Activated T-helper 2 cell treated with anti-CD3 and anti-CD28 coated beads, Interferon-gamma antibody, Interleukin-2, Interleukin-4, amounts not matched to agents 10 μg/mL and 5 μg/mL and 100 μg/mL, durations not matched to agents 14 hours and 24 hours and 36 hours (primary cell): ENCODE results near the gene SLC2A6. TPM values are rescaled to one million over a fixed set of nuclear protein-coding genes. Genes with fewer than 3 reads are reported as not detected.

ENCODE experiments used
- DNase-seq: peaks from one replicate; pipeline ENCODE4 v3.0.0; 2021; ENCODE audit warnings: low spot score
- H3K27ac Mint-ChIP-seq: one replicate; pipeline ENCODE4 v1.8.0; 2021; ENCODE audit warnings: mixed read lengths
- H3K27me3 Mint-ChIP-seq: one replicate; pipeline ENCODE4 v1.8.0; 2021; ENCODE audit warnings: low read depth, mixed read lengths
- H3K36me3 Mint-ChIP-seq: one replicate; pipeline ENCODE4 v1.8.0; 2021; ENCODE audit warnings: low read depth, mixed read lengths
- H3K4me1 Mint-ChIP-seq: one replicate; pipeline ENCODE4 v1.8.0; 2021; ENCODE audit warnings: low read depth, mixed read lengths
- H3K4me3 Mint-ChIP-seq: one replicate; pipeline ENCODE4 v1.8.0; 2021; ENCODE audit warnings: low read depth, mild to moderate bottlenecking, moderate library complexity, mixed read lengths
- H3K9me3 Mint-ChIP-seq: one replicate; pipeline ENCODE4 v1.8.0; 2021; ENCODE audit warnings: mixed read lengths
- intact Hi-C: fragments of 100-400 bp; cut with micrococcal nuclease; formaldehyde crosslinking; loops from one replicate; pipeline ENCODE4 v1.15.1; 2023
- total RNA-seq: library from RNA; stranded (reverse); gene quantifications from 2 replicates; pipeline ENCODE4 v1.2.3, GENCODE V29; 2022

SLC2A6 gene
- total RNA-seq, 1 donor from 2014 or later, result 6.1 TPM

- intact Hi-C loops, result loop anchor here (5.0 kb wide), 1 partner anchor 103 kb away; no protein-coding TSS in a partner anchor
- no peaks in the 10 kb centered on the region for H3K36me3 Mint-ChIP-seq
- H3K27ac Mint-ChIP-seq, result no peak overlapping the region
- peaks cover 2% of the 10 kb centered on the region for H3K27me3 Mint-ChIP-seq
- DNase-seq, result no peak
- H3K4me1 Mint-ChIP-seq, result peaks cover 11% of the 10 kb centered on the region
- H3K9me3 Mint-ChIP-seq, result no peaks in the 10 kb centered on the region
- no peak overlapping the region for H3K4me3 Mint-ChIP-seq
These were observed 3.4 kb downstream of the SLC2A6 start for GRCh38 chr9:133475292-133476012.

GRCh38 chr9:133474853-133475252 lies 4.0 kb downstream of the SLC2A6 start:
- H3K27ac Mint-ChIP-seq, result no peak overlapping the region
- H3K4me1 Mint-ChIP-seq, result peaks cover 10% of the 10 kb centered on the region
- no peaks in the 10 kb centered on the region for H3K36me3 Mint-ChIP-seq
- H3K9me3 Mint-ChIP-seq, result no peaks in the 10 kb centered on the region
- no peak overlapping the region for H3K4me3 Mint-ChIP-seq
- intact Hi-C loops, result loop anchor here (5.0 kb wide), 1 partner anchor 103 kb away; no protein-coding TSS in a partner anchor
- DNase-seq, result no peak
- peaks cover under 1% of the 10 kb centered on the region for H3K27me3 Mint-ChIP-seq

GRCh38 chr9:133474215-133474614 lies 4.7 kb downstream of the SLC2A6 start:
- Mint-ChIP-seq H3K4me3 (no peak overlapping the region), H3K36me3 (no peaks in the 10 kb centered on the region), H3K4me1 (peaks cover 5% of the 10 kb centered on the region), H3K27ac (no peak overlapping the region), H3K9me3 (no peaks in the 10 kb centered on the region), H3K27me3 (no peaks in the 10 kb centered on the region)
- intact Hi-C loops, result no loop called here
- DNase-seq, result no peak

GRCh38 chr9:133473743-133474142 lies 5.2 kb downstream of the SLC2A6 start:
- Mint-ChIP-seq H3K27me3 (no peaks in the 10 kb centered on the region), H3K4me1 (peaks cover 5% of the 10 kb centered on the region), H3K4me3 (no peak overlapping the region), H3K36me3 (no peaks in the 10 kb centered on the region), H3K9me3 (no peaks in the 10 kb centered on the region), H3K27ac (no peak overlapping the region)
- DNase-seq, result no peak
- intact Hi-C loops, result no loop called here

- Mint-ChIP-seq H3K27me3 (no peaks in the 10 kb centered on the region), H3K4me1 (peaks cover 5% of the 10 kb centered on the region), H3K4me3 (no peak overlapping the region), H3K36me3 (no peaks in the 10 kb centered on the region), H3K9me3 (no peaks in the 10 kb centered on the region), H3K27ac (no peak overlapping the region)
- intact Hi-C loops, result no loop called here
- DNase-seq, result no peak
These were observed 6.0 kb downstream of the SLC2A6 start for GRCh38 chr9:133472753-133473378.

- H3K9me3 Mint-ChIP-seq, result no peaks in the 10 kb centered on the region
- intact Hi-C loops, result no loop called here
- H3K27ac Mint-ChIP-seq, result no peak overlapping the region
- H3K27me3 Mint-ChIP-seq, result no peaks in the 10 kb centered on the region
- no peak for DNase-seq
- no peaks in the 10 kb centered on the region for H3K36me3 Mint-ChIP-seq
- peaks cover 5% of the 10 kb centered on the region for H3K4me1 Mint-ChIP-seq
- H3K4me3 Mint-ChIP-seq, result no peak overlapping the region
These were observed 6.6 kb downstream of the SLC2A6 start for GRCh38 chr9:133472277-133472645.

GRCh38 chr9:133471551-133472276 lies 7.2 kb downstream of the SLC2A6 start:
- H3K4me1 Mint-ChIP-seq, result peaks cover 5% of the 10 kb centered on the region

GRCh38 chr9:133470988-133471387 lies 7.9 kb downstream of the SLC2A6 start:
- intact Hi-C loops, result no loop called here
- Mint-ChIP-seq H3K4me1 (peaks cover 3% of the 10 kb centered on the region), H3K36me3 (no peaks in the 10 kb centered on the region), H3K4me3 (no peak overlapping the region), H3K27ac (no peak overlapping the region), H3K27me3 (no peaks in the 10 kb centered on the region), H3K9me3 (no peaks in the 10 kb centered on the region)
- DNase-seq, result no peak

More at GRCh38 chr9:133471551-133472276, 7.2 kb downstream of the SLC2A6 start:
- intact Hi-C loops, result no loop called here
- no peaks in the 10 kb centered on the region for H3K36me3 Mint-ChIP-seq
- no peak overlapping the region for H3K27ac Mint-ChIP-seq
- H3K27me3 Mint-ChIP-seq, result no peaks in the 10 kb centered on the region
- no peak for DNase-seq
- no peaks in the 10 kb centered on the region for H3K9me3 Mint-ChIP-seq
- H3K4me3 Mint-ChIP-seq, result no peak overlapping the region

- peaks cover 1% of the 10 kb centered on the region for H3K27me3 Mint-ChIP-seq
- H3K4me1 Mint-ChIP-seq, result peaks cover 3% of the 10 kb centered on the region
- DNase-seq, result no peak
- intact Hi-C loops, result no loop called here
- no peaks in the 10 kb centered on the region for H3K9me3 Mint-ChIP-seq
- H3K36me3 Mint-ChIP-seq, result no peaks in the 10 kb centered on the region
- H3K27ac Mint-ChIP-seq, result no peak overlapping the region
- H3K4me3 Mint-ChIP-seq, result no peak overlapping the region
These were observed 8.4 kb downstream of the SLC2A6 start for GRCh38 chr9:133470427-133470924.

- Mint-ChIP-seq H3K36me3 (no peaks in the 10 kb centered on the region), H3K27ac (no peak overlapping the region), H3K4me1 (no peaks in the 10 kb centered on the region), H3K9me3 (no peaks in the 10 kb centered on the region), H3K4me3 (no peak overlapping the region), H3K27me3 (peaks cover 2% of the 10 kb centered on the region)
- intact Hi-C loops, result no loop called here
- DNase-seq, result no peak
These were observed 10.0 kb downstream of the SLC2A6 start for GRCh38 chr9:133468777-133469421.

GRCh38 chr9:133468374-133468773 lies 10.5 kb downstream of the SLC2A6 start:
- no peaks in the 10 kb centered on the region for H3K4me1 Mint-ChIP-seq
- H3K27ac Mint-ChIP-seq, result no peak overlapping the region
- DNase-seq, result no peak
- no peak overlapping the region for H3K4me3 Mint-ChIP-seq
- intact Hi-C loops, result no loop called here
- peaks cover 2% of the 10 kb centered on the region for H3K27me3 Mint-ChIP-seq
- no peaks in the 10 kb centered on the region for H3K9me3 Mint-ChIP-seq
- no peaks in the 10 kb centered on the region for H3K36me3 Mint-ChIP-seq

- Mint-ChIP-seq H3K36me3 (no peaks in the 10 kb centered on the region), H3K4me1 (no peaks in the 10 kb centered on the region), H3K27me3 (peaks cover 2% of the 10 kb centered on the region), H3K9me3 (no peaks in the 10 kb centered on the region), H3K27ac (no peak overlapping the region), H3K4me3 (no peak overlapping the region)
- DNase-seq, result no peak
- intact Hi-C loops, result no loop called here
These were observed 11.8 kb downstream of the SLC2A6 start for GRCh38 chr9:133467101-133467500.
